Heart left ventricle (tissue), 16 donors: ENCODE results near the gene LRRC15. TPM values are rescaled to one million over a fixed set of nuclear protein-coding genes. Genes with fewer than 3 reads are reported as not detected.

Experiments used
- ATAC-seq, 4 donors: fragments of 200-7000 bp; cut with Tn5 transposase; one replicate each; pipeline ENCODE4 v1.9.1; 2020 to 2022; ENCODE audit warnings: moderate library complexity in 4 of 4, mild to moderate bottlenecking in 3 of 4, moderate number of reproducible peaks in 1 of 4
- DNase-seq, 5 donors: peaks; one replicate each; pipeline ENCODE4 v3.0.0-alpha.2; 2020
- H3K27ac ChIP-seq, 12 donors: fragments of 200-600 bp; sonication (generic) in 4 of 12; one replicate each; pipeline versions ENCODE4 v1.5.0 to v1.8.0; 2016 to 2022; ENCODE audit warnings: mild to moderate bottlenecking in 2 of 12
- H3K27me3 ChIP-seq, 9 donors: fragments of 200-600 bp; sonication (generic) in 2 of 9; one replicate each; pipeline versions ENCODE4 v1.5.1 to v1.8.0; 2016 to 2022; ENCODE audit warnings: mild to moderate bottlenecking in 3 of 9
- H3K36me3 ChIP-seq, 9 donors: fragments of 200-600 bp; sonication (generic) in 2 of 9; one replicate each; pipeline versions ENCODE4 v1.5.0 to v1.8.0; 2018 to 2022; ENCODE audit warnings: mild to moderate bottlenecking in 2 of 9
- H3K4me1 ChIP-seq, 12 donors: fragments of 200-600 bp; sonication (generic) in 4 of 12; one replicate each; pipeline versions ENCODE4 v1.5.0 to v1.8.0; 2016 to 2022; ENCODE audit warnings: mild to moderate bottlenecking in 3 of 12
- H3K4me3 ChIP-seq, 12 donors: fragments of 200-600 bp; sonication (generic) in 4 of 12; one replicate each; pipeline versions ENCODE4 v1.5.0 to v1.8.0; 2017 to 2022; ENCODE audit warnings: mild to moderate bottlenecking in 9 of 12, moderate library complexity in 4 of 12
- H3K9me3 ChIP-seq, 12 donors: fragments of 200-600 bp; sonication (generic) in 4 of 12; one replicate each; pipeline versions ENCODE4 v1.5.0 to v1.8.0; 2016 to 2022; ENCODE audit warnings: mild to moderate bottlenecking in 1 of 12
- CTCF ChIP-seq, 12 donors: fragments of 200-600 bp; sonication (generic) in 4 of 12; IDR thresholded peaks; one replicate each; pipeline versions ENCODE4 v1.5.0 to v1.8.0; 2018 to 2022; ENCODE audit warnings: antibody characterized with exemption in 12 of 12, mild to moderate bottlenecking in 5 of 12
- POLR2A ChIP-seq, 2 donors: fragments of 450-650 bp; IDR thresholded peaks; one replicate each; pipeline ENCODE4 v1.6.1; 2017; ENCODE audit warnings: antibody characterized with exemption in 2 of 2, mild to moderate bottlenecking in 2 of 2, moderate library complexity in 2 of 2
- WGBS, 4 donors: extraction: QIAGEN DNeasy Blood & Tissue Kit in 2 of 4; methylation state at CpG; one replicate each; pipeline versions ENCODE4 v1.1.5 to v1.1.7; 2013 to 2018; 5-methylcytosine and 5-hydroxymethylcytosine counted together
- intact Hi-C, 10 donors: fragments of 100-400 bp; cut with DNase I; formaldehyde crosslinking; loops; one replicate each; pipeline versions ENCODE4 v1.11.1 to v1.14.2; 2022
- polyA plus RNA-seq, 2 donors: library from polyadenylated mRNA; stranded (reverse); fragments of 200-250 nt; gene quantifications; one replicate each; pipeline ENCODE4 v1.2.3, GENCODE V29; 2013
- total RNA-seq, 9 donors: library from RNA; depleted of rRNA in 2 of 9; stranded (reverse); fragments of >200 nt in 2 of 9; fragmentation: NEBNext Ultra II Directional in 3 of 9; extraction: Animal tissue kit (Norgen Biotek cat#: 25700) in 3 of 9; gene quantifications; one replicate each; pipeline versions ENCODE4 v1.1.0 to v1.2.4, GENCODE V29; 2016 to 2023
- donor health status: ischemic (EF 13 %, LVEDD 7.1; RV severe dilation, severe dysfunction).
- donor health status: healthy with polysubstance abuse.
- donor health status: DM: no; HTN: yes; CAD: no.
- donor health status: DM: no; HTN: no; CAD: no.
- donor health status: ischemic (EF 25% LVEDD 6.9; RV normal size, moderate dysfunction).
- donor health status: ischemic (EF 25% LVEDD 5.7; RV mildly dilated, moderate dysfunction).
- donor health status: healthy.
- donor health status: DM: yes; HTN: yes; CAD: no.
- donor health status: ischemic (EF 35%, LVEDD 5.7; RV mildly dilated, moderate dysfunction).
- donor health status: nonischemic (EF 11% LVEDD 7.7; RV severe dilation, severe dysfunction).
- donor health status: DM: yes; HTN: yes; CAD: no.
- donor health status: PGD.
- donor health status: ischemic (EF 29% LVEDD 5.4; RV normal size, mild dysfunction).
- donor health status: nonischemic (EF 23%, LVEDD 6.1; RV moderate dilation, normal function).

LRRC15 gene
- total and polyA plus RNA-seq, 11 donors: 0.04 to 1.9 (median 0.12) TPM; not detected in 1

DNA sequence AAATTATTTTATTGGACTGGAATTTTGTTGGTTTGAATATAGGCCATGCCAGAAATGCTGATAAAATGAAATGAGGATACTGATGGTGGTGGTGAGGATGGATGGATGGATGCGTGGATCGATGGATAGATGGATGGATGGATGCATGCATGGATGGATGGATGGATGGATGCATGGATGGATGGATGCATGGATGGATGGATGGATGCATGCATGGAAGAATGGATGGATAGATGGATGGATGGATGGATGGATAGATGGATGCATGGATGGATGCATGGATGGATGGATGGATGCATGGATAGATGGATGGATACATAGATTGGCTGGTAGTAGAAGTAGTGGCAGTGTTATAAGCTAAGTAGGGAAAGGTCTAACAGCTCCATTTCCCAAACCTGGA, 58.5 kb downstream of the LRRC15 start:
- intact Hi-C loops: loop anchor here in 9 of 10 donors (5.0 to 10.0 kb wide), 6 partner anchors 39 to 646 kb away; no protein-coding TSS in a partner anchor
- 97 to 99% (median 98%) methylated on average over 2 of the region's 2 CpGs for WGBS, 4 donors
- Histone ChIP-seq H3K4me1 (peaks cover 0 to 36% (median 16%) of the 10 kb centered on the region in 12 donors), H3K9me3 (no peaks in the 10 kb centered on the region), H3K27ac (no peak overlapping the region), H3K36me3 (no peaks in the 10 kb centered on the region), H3K4me3 (no peak overlapping the region), H3K27me3 (peaks cover 0 to 49% (median 3%) of the 10 kb centered on the region in 9 donors)
- TF ChIP-seq CTCF (IDR thresholded peaks at IDR 0.05) (no peak), POLR2A (IDR thresholded peaks at IDR 0.05) (no peak)
- DNase-seq (no peak), ATAC-seq (no peak)

GRCh38 chr3:194310060-194310835, 59.3 kb downstream of the LRRC15 start:
- Histone ChIP-seq H3K27ac (no peak overlapping the region), H3K9me3 (no peaks in the 10 kb centered on the region), H3K27me3 (peaks cover 0 to 46% (median 2%) of the 10 kb centered on the region in 9 donors), H3K4me3 (no peak overlapping the region), H3K36me3 (no peaks in the 10 kb centered on the region), H3K4me1 (peaks cover 0 to 31% (median 9%) of the 10 kb centered on the region in 12 donors)
- ATAC-seq (no peak), DNase-seq (peak in 1 of 5 donors; percentile 22)
- WGBS, 4 donors: 80 to 92% (median 89%) methylated on average over 11 of the region's 11 CpGs
- intact Hi-C loops: loop anchor here in 9 of 10 donors (5.0 to 10.0 kb wide), 6 partner anchors 38 to 645 kb away; no protein-coding TSS in a partner anchor
- TF ChIP-seq CTCF (IDR thresholded peaks at IDR 0.05) (no peak), POLR2A (IDR thresholded peaks at IDR 0.05) (no peak)

GRCh38 chr3:194308601-194309449, 60.7 kb downstream of the LRRC15 start:
- 85 to 95% (median 87%) methylated on average over 8 of the region's 8 CpGs for WGBS, 4 donors
- no peak for TF ChIP-seq POLR2A (IDR thresholded peaks at IDR 0.05)
- no peak for TF ChIP-seq CTCF (IDR thresholded peaks at IDR 0.05)
- no peak overlapping the region for H3K4me3 ChIP-seq
- ATAC-seq: no peak
- DNase-seq: peak in 1 of 5 donors; percentile 19
- H3K27ac ChIP-seq: no peak overlapping the region
- peaks cover 0 to 32% (median 0%) of the 10 kb centered on the region in 9 donors for H3K27me3 ChIP-seq
- intact Hi-C loops: loop anchor here in 2 of 10 donors (5.0 to 10.0 kb wide), 2 partner anchors 37 to 304 kb away; no protein-coding TSS in a partner anchor
- no peaks in the 10 kb centered on the region for H3K36me3 ChIP-seq
- H3K9me3 ChIP-seq: no peaks in the 10 kb centered on the region
- H3K4me1 ChIP-seq: peaks cover 0 to 24% (median 3%) of the 10 kb centered on the region in 12 donors
